A549 (cell line): ENCODE measurements around the gene GSTM5. TPM values are rescaled to one million over a fixed set of nuclear protein-coding genes. Genes with fewer than 3 reads are reported as not detected.

Source experiments
- ATAC-seq, 2 experiments: fragments of 200-7000 bp in 1 of 2; fragments of >200 bp in 1 of 2; cut with Nextera tagmentation in 1 of 2; cut with Tn5 transposase in 1 of 2; 3 replicates each; pipeline versions ENCODE4 v1.8.0 to v1.9.1; 2018 to 2020; ENCODE audit warnings: mild to moderate bottlenecking in 1 of 2, moderate library complexity in 1 of 2
- CTCF ChIA-PET: fragments of 300-600 bp; sonication (Branson Sonifier 250); formaldehyde crosslinking; extraction: SDS; loops from one replicate; lab custom pipeline; 2021; ENCODE audit warnings: antibody characterized with exemption, inconsistent platforms; lab: Yijun Ruan, JAX
- POLR2A ChIA-PET: fragments of 350-600 bp; formaldehyde crosslinking; extraction: SDS; loops from one replicate; lab custom pipeline; 2021; ENCODE audit warnings: antibody characterized with exemption, inconsistent platforms; lab: Yijun Ruan, JAX
- DNase-seq, 2 experiments: peaks; one replicate each; pipeline versions ENCODE4 v3.0.0 to v3.0.0-alpha.2; 2011 to 2016; ENCODE audit warnings: low read depth in 1 of 2, low spot score in 1 of 2
- FAIRE-seq: peaks from 2 replicates; lab custom pipeline; 2011; peaks lifted over from hg19 to GRCh38; lab: Jason Lieb, UNC
- H3K27ac ChIP-seq, 2 experiments: fragments of >200 bp; sonication (Bioruptor Twin); formaldehyde crosslinking; 3 replicates each; pipeline ENCODE4 v1.5.1; 2016 to 2017
- H3K4me1 ChIP-seq: fragments of >200 bp; sonication (Bioruptor Twin); formaldehyde crosslinking; 3 replicates; pipeline ENCODE4 v1.6.1; 2016
- H3K4me2 ChIP-seq: fragments of >200 bp; sonication (Bioruptor Twin); formaldehyde crosslinking; 3 replicates; pipeline ENCODE4 v1.6.1; 2016
- H3K4me3 ChIP-seq: fragments of >200 bp; sonication (Bioruptor Twin); formaldehyde crosslinking; 3 replicates; pipeline ENCODE4 v1.5.1; 2016
- H3K9me3 ChIP-seq: fragments of >200 bp; sonication (Bioruptor Twin); formaldehyde crosslinking; 3 replicates; pipeline ENCODE4 v1.6.1; 2016
- CBX2 ChIP-seq: fragments of 200-600 bp; sonication (generic); IDR thresholded peaks from 2 replicates; pipeline ENCODE4 v1.6.1; 2016; ENCODE audit warnings: low read depth, mild to moderate bottlenecking, borderline replicate concordance
- CEBPB ChIP-seq, 2 experiments: fragments of >200 bp in 1 of 2; sonication (Bioruptor Twin) in 1 of 2; formaldehyde crosslinking in 1 of 2; IDR thresholded peaks; 2 replicates each; pipeline ENCODE4 v1.6.1; 2012 to 2016
- EP300 ChIP-seq, 2 experiments: fragments of >200 bp; sonication (Bioruptor Twin); formaldehyde crosslinking; IDR thresholded peaks; 2 replicates in 1 of 2; 3 replicates in 1 of 2; pipeline ENCODE4 v1.6.1; 2016 to 2017
- FOSB ChIP-seq: fragments of 250-450 bp; sonication (Bioruptor Pico); IDR thresholded peaks from 2 replicates; pipeline ENCODE4 v1.5.0; 2020; ENCODE audit warnings: mild to moderate bottlenecking, moderate library complexity
- FOSL2 ChIP-seq, 2 experiments: fragments of 450-650 bp in 1 of 2; fragments of >200 bp in 1 of 2; sonication (Bioruptor Twin) in 1 of 2; formaldehyde crosslinking; IDR thresholded peaks; 2 replicates each; pipeline versions ENCODE4 v1.5.0 to v1.6.1; 2016 to 2020; ENCODE audit warnings: mild to moderate bottlenecking in 1 of 2, moderate library complexity in 1 of 2
- HDAC2 ChIP-seq: fragments of 200-600 bp; sonication (generic); IDR thresholded peaks from 2 replicates; pipeline ENCODE4 v1.6.1; 2016
- HOXB13 ChIP-seq: fragments of 250-450 bp; sonication (Bioruptor Pico); IDR thresholded peaks from 2 replicates; pipeline ENCODE4 v1.5.0; 2020; ENCODE audit warnings: low read depth, mild to moderate bottlenecking, moderate library complexity
- MYC ChIP-seq: IDR thresholded peaks from 2 replicates; pipeline ENCODE4 v1.6.1; 2012; ENCODE audit warnings: mild to moderate bottlenecking, inconsistent platforms, low read length, improper control_type of control experiment, borderline replicate concordance
- NFE2L2 ChIP-seq: fragments of 150-350 bp; conservative IDR thresholded peaks from 2 replicates; pipeline ENCODE4 v1.6.1; 2014; ENCODE audit warnings: low read length
- POLR2A ChIP-seq: IDR thresholded peaks from 2 replicates; pipeline ENCODE4 v1.6.1; 2012; ENCODE audit warnings: mild to moderate bottlenecking, low read length
- RAD21 ChIP-seq, 2 experiments: fragments of >200 bp in 1 of 2; sonication (Bioruptor Twin) in 1 of 2; formaldehyde crosslinking in 1 of 2; IDR thresholded peaks in 1 of 2; conservative IDR thresholded peaks in 1 of 2; 2 replicates in 1 of 2; 3 replicates in 1 of 2; pipeline ENCODE4 v1.6.1; 2012 to 2018; ENCODE audit warnings: inconsistent platforms in 1 of 2
- RFX5 ChIP-seq: fragments of 450-650 bp; IDR thresholded peaks from 2 replicates; pipeline ENCODE4 v1.7.1; 2014; ENCODE audit warnings: antibody characterized with exemption, mild to moderate bottlenecking, moderate library complexity
- RNF2 ChIP-seq: fragments of 200-600 bp; sonication (generic); IDR thresholded peaks from 2 replicates; pipeline ENCODE4 v1.6.1; 2016; ENCODE audit warnings: low read depth, mild to moderate bottlenecking, antibody characterized with exemption, moderate library complexity, borderline replicate concordance
- SREBF2 ChIP-seq: fragments of 450-650 bp; IDR thresholded peaks from 2 replicates; pipeline ENCODE4 v1.6.1; 2014; ENCODE audit warnings: mild to moderate bottlenecking, moderate library complexity
- TFCP2L1 ChIP-seq: fragments of 250-450 bp; sonication (Bioruptor Pico); IDR thresholded peaks from 2 replicates; pipeline ENCODE4 v1.5.0; 2021; ENCODE audit warnings: mild to moderate bottlenecking
- TP53 ChIP-seq: fragments of 250-450 bp; sonication (Bioruptor Pico); IDR thresholded peaks from 2 replicates; pipeline ENCODE4 v1.5.0; 2021; ENCODE audit warnings: mild to moderate bottlenecking, moderate library complexity
- ZC3H11A ChIP-seq: fragments of 450-650 bp; IDR thresholded peaks from 2 replicates; pipeline ENCODE4 v1.6.1; 2014; ENCODE audit warnings: antibody characterized with exemption, mild to moderate bottlenecking
- ZNF302 ChIP-seq: fragments of 250-450 bp; sonication (Bioruptor Pico); IDR thresholded peaks from 2 replicates; pipeline ENCODE4 v1.9.0; 2021; ENCODE audit warnings: inconsistent platforms, mild to moderate bottlenecking, moderate library complexity
- WGBS: methylation state at CpG from one replicate; pipeline ENCODE4 v1.1.6; 2017; ENCODE audit errors: missing lambda C conversion rate; 5-methylcytosine and 5-hydroxymethylcytosine counted together
- polyA plus RNA-seq, 4 experiments: library from polyadenylated mRNA; depleted of rRNA in 3 of 4; stranded (reverse); fragments of >200 nt; fragmentation: RNase III in 1 of 4; extraction: RNeasy Plus Mini Kit Qiagen cat#74134 plus additional on column Dnase treatment in 1 of 4; gene quantifications; 2 replicates in 3 of 4; 3 replicates in 1 of 4; pipeline ENCODE4 v1.2.3, GENCODE V29; 2011 to 2017
- TF ChIP-seq, protein P1 (sequence below): fragments of 250-450 bp; sonication (Bioruptor Pico); IDR thresholded peaks from 2 replicates; pipeline ENCODE4 v1.5.0; 2020; ENCODE audit warnings: low read depth, mild to moderate bottlenecking, moderate library complexity
- TF ChIP-seq, protein P2 (sequence below): IDR thresholded peaks from 2 replicates; pipeline ENCODE4 v1.6.1; 2012
- TF ChIP-seq, protein P3 (sequence below): fragments of 450-650 bp; IDR thresholded peaks from 2 replicates; pipeline ENCODE4 v1.6.1; 2014; ENCODE audit warnings: antibody characterized with exemption

Gene GSTM5
- polyA plus RNA-seq, 2 of the 4 experiments (the other 2 are of a cell fraction) = not detected

DNA sequence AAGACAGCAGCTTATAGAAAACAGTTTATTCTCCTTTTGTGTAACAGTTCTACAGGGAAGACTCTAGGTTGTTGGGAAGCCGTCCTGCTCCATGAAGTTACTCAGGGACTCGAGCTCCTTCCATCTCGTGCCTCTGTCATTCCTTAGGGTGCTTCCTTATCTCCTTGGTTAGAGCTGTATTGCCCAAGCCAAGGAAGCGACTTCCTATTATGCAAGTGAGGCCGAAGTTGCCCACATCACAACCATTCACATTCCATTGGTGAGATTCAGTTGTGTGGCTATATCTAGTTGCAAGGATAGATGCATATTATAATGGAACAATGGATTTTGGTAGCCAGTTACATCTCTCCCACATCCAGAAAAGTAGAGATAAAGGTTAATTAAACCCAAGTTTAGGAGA is 9.0 kb downstream of the GSTM5 start:
- DNase-seq (no peak), ATAC-seq (no peak), FAIRE-seq (no peak)
- WGBS = 89% methylated on average over 5 of the region's 5 CpGs
- POLR2A ChIA-PET = no interaction called here
- CTCF ChIA-PET = interaction anchor here (1.0 to 1.5 kb wide), 3 partner anchors 13 to 71 kb away, joined by 3 to 5 read pairs (median 3); no protein-coding TSS in a partner anchor
- no peak overlapping the region for H3K4me2 ChIP-seq
- no peaks in the 10 kb centered on the region for H3K9me3 ChIP-seq
- TF ChIP-seq, protein P1, sequence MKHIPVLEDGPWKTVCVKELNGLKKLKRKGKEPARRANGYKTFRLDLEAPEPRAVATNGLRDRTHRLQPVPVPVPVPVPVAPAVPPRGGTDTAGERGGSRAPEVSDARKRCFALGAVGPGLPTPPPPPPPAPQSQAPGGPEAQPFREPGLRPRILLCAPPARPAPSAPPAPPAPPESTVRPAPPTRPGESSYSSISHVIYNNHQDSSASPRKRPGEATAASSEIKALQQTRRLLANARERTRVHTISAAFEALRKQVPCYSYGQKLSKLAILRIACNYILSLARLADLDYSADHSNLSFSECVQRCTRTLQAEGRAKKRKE (CRISPR knock-in tag) = no peak
- no peak for TF ChIP-seq CEBPB (IDR thresholded peaks at IDR 0.05)
- TF ChIP-seq, protein P2, sequence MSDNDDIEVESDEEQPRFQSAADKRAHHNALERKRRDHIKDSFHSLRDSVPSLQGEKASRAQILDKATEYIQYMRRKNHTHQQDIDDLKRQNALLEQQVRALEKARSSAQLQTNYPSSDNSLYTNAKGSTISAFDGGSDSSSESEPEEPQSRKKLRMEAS = no peak
- TF ChIP-seq HDAC2 = no peak
- TF ChIP-seq TFCP2L1 (CRISPR knock-in tag) = no peak
- TF ChIP-seq RFX5 = no peak
- no peak for TF ChIP-seq ZC3H11A
- TF ChIP-seq TP53 (CRISPR knock-in tag) = no peak
- no peak for TF ChIP-seq FOSB (CRISPR knock-in tag)
- TF ChIP-seq NFE2L2 = no peak
- TF ChIP-seq POLR2A = no peak
- no peak for TF ChIP-seq SREBF2
- TF ChIP-seq RNF2 = no peak
- no peak for TF ChIP-seq CBX2
- TF ChIP-seq MYC = no peak
- no peak overlapping the region for H3K4me3 ChIP-seq
- H3K4me1 ChIP-seq = peaks cover 14% of the 10 kb centered on the region; the same call in 2 of the 3 replicates
- peak overlapping the region in 1 of 2 experiments; percentile 46; a peak in 1 of 6 replicates for H3K27ac ChIP-seq

DNA sequence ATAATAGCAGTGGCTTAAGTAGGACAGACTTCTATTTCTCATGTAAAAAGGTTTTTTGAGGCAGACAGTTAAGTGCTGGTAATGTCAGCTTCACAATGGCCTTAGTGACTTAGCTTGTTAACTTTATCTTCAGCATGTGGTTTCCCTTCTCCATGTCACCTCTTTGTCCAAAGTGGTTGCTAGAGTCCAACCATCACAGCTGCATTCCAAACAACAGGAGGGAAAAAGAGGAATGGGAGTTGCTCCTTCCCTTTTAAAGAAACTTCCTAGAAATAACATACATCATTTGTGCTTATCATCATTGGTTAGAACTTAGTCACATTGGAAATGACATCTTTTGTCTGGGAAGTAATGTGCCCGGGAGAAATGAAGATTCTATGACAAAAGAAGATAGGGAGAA is 9.9 kb downstream of the GSTM5 start:
- Histone ChIP-seq H3K9me3 (no peaks in the 10 kb centered on the region), H3K27ac (no peak overlapping the region), H3K4me1 (peaks cover 14% of the 10 kb centered on the region; the same call in 2 of the 3 replicates), H3K4me2 (no peak overlapping the region), H3K4me3 (no peak overlapping the region)
- no peak for ATAC-seq
- FAIRE-seq = no peak
- WGBS = 86% methylated on average over 1 of the region's 1 CpG
- ChIA-PET CTCF (interaction anchor here (1.3 kb wide), 1 partner anchor 72 kb away, joined by 3 read pairs; no protein-coding TSS in a partner anchor), POLR2A (no interaction called here)
- no peak for DNase-seq
- TF ChIP-seq HOXB13 (no peak), EP300 (IDR thresholded peaks at IDR 0.05) (no peak), FOSL2 (IDR thresholded peaks at IDR 0.05) (no peak), FOSL2 (CRISPR knock-in tag; IDR thresholded peaks at IDR 0.05) (no peak), ZNF302 (no peak)
- TF ChIP-seq, protein P3, sequence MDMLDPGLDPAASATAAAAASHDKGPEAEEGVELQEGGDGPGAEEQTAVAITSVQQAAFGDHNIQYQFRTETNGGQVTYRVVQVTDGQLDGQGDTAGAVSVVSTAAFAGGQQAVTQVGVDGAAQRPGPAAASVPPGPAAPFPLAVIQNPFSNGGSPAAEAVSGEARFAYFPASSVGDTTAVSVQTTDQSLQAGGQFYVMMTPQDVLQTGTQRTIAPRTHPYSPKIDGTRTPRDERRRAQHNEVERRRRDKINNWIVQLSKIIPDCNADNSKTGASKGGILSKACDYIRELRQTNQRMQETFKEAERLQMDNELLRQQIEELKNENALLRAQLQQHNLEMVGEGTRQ = no peak

DNA sequence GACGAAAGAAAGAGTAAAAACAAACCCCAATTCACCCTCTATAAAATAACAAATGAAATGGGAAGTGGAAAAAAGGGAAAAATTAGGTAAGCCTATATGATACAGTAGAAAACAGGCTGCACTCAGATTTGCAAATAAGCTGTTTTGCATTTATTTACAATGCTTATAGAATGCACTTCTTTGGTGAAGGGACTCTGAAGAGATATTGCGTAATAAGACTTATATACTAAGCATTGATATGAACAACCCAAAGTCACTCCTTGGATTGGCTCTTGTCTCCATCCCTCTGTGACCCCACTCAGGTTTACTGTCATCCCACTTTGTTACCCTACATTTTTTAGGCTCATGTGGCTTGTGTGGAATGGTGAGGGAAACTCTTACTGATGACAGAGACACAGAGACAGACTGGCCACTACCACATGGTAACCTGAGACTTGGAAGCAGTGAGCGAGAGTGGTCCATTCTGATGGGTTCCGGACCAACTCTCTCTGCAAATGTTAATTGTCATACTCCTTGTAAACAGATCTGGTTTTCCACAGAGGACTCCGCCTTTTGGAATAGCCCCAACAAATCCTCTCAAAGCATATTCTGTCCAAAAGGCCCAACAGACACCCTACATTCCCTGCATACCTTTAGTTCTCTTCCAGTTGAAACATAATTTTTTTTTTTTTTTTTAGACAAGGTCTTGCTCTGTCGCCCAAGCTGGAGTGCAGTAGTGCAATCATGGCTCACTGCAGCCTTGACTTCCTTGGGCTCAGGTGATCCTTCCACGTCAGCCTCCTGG is 11.0 kb downstream of the GSTM5 start:
- Histone ChIP-seq H3K27ac (no peak overlapping the region), H3K4me2 (no peak overlapping the region), H3K4me3 (no peak overlapping the region), H3K9me3 (no peaks in the 10 kb centered on the region), H3K4me1 (peaks cover 14% of the 10 kb centered on the region; the same call in 2 of the 3 replicates)
- ATAC-seq = no peak
- 92% methylated on average over 7 of the region's 7 CpGs for WGBS
- CTCF ChIA-PET = no interaction called here
- peak; percentile 36 to 73; a peak in 3 of 4 replicates for TF ChIP-seq CEBPB (IDR thresholded peaks at IDR 0.05)
- TF ChIP-seq RAD21 (conservative IDR thresholded peaks at IDR 0.05 in 1 of 2, IDR thresholded peaks at IDR 0.05 in 1 of 2) = no peak
- no peak for FAIRE-seq
- no peak for DNase-seq
- POLR2A ChIA-PET = no interaction called here
